ENCODE measurements around the gene PPM1N.

DNA sequence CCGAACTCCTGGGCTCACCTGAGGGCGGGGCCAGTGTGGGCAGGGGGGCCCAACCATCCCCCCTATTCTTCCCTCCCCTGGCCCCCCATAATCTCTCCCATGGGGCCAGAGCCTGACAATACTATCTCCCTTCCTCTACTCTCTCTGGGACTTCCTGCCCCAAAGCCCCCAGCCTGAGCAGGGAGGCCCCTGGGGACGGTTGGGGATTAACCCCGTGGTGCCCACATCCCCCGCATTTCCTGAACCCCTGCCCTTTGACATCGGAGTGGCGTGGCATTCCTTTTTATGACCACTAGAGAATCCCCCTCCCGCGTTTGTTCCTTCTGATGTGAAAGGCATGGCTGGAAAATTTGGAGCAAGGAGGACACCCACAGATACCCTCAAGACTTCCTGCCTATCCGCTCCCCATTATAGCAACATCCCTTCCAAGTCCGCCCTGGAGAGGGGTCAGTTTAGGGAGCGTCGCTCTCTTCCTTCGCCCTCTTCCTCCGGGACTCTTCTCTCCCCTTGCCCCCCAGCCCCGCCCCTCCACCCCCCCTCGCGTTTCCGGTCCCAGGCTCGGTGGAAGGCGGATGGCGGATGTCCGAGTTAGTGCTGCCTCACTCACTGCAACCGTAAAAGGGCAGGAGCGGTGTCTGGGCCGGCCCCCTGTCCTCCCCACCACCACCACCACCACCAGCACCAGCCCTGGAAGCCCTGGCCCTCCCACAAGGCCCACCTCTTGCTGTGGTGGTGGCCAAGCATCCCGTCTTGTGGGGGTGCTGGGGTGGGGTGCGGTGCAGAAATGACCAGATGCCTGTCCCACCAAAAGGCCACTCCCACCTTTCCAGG is 10.8 kb downstream of the PPM1N start:
- TF ChIP-seq, protein P1, sequence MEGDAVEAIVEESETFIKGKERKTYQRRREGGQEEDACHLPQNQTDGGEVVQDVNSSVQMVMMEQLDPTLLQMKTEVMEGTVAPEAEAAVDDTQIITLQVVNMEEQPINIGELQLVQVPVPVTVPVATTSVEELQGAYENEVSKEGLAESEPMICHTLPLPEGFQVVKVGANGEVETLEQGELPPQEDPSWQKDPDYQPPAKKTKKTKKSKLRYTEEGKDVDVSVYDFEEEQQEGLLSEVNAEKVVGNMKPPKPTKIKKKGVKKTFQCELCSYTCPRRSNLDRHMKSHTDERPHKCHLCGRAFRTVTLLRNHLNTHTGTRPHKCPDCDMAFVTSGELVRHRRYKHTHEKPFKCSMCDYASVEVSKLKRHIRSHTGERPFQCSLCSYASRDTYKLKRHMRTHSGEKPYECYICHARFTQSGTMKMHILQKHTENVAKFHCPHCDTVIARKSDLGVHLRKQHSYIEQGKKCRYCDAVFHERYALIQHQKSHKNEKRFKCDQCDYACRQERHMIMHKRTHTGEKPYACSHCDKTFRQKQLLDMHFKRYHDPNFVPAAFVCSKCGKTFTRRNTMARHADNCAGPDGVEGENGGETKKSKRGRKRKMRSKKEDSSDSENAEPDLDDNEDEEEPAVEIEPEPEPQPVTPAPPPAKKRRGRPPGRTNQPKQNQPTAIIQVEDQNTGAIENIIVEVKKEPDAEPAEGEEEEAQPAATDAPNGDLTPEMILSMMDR (conservative IDR thresholded peaks at IDR 0.05; ENCODE audit: low read depth, low read length), result no peak
- TF ChIP-seq EZH2phosphoT487 (IDR thresholded peaks at IDR 0.05; ENCODE audit: borderline replicate concordance, low read length) (no peak), EZH2 (IDR thresholded peaks at IDR 0.05; ENCODE audit: low read length, unreplicated experiment) (no peak)

All from PC-3 (cell line).